GM12873 (cell line): Measurements from ENCODE around the gene SLC30A9.

Experiments used
- TF ChIP-seq, protein P1 (sequence below): IDR thresholded peaks from 2 replicates; pipeline ENCODE4 v1.5.1; 2012; ENCODE audit warnings: low read depth, mild to moderate bottlenecking, moderate library complexity, low read length, control low read depth; ENCODE audit not compliant: insufficient read depth; ENCODE audit errors: missing control alignments

Gene SLC30A9

DNA sequence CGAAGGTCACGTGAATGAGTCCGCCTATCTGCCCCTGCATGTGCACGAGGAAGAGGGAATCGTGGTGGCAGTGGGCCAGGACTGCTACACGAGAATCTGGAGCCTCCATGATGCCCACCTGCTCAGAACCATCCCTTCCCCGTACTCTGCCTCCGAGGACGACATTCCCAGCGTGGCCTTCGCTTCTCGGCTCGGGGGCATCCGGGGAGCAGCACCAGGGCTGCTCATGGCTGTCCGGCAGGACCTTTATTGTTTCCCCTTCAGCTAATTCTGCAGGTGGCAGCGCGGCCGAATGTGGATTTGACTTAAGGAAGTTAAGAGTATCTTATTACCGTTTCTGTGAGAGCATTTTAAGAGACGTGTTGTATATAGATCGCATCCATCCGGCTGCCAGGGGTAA is 7.6 kb upstream of the SLC30A9 start:
- TF ChIP-seq, protein P1, sequence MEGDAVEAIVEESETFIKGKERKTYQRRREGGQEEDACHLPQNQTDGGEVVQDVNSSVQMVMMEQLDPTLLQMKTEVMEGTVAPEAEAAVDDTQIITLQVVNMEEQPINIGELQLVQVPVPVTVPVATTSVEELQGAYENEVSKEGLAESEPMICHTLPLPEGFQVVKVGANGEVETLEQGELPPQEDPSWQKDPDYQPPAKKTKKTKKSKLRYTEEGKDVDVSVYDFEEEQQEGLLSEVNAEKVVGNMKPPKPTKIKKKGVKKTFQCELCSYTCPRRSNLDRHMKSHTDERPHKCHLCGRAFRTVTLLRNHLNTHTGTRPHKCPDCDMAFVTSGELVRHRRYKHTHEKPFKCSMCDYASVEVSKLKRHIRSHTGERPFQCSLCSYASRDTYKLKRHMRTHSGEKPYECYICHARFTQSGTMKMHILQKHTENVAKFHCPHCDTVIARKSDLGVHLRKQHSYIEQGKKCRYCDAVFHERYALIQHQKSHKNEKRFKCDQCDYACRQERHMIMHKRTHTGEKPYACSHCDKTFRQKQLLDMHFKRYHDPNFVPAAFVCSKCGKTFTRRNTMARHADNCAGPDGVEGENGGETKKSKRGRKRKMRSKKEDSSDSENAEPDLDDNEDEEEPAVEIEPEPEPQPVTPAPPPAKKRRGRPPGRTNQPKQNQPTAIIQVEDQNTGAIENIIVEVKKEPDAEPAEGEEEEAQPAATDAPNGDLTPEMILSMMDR: no peak

DNA sequence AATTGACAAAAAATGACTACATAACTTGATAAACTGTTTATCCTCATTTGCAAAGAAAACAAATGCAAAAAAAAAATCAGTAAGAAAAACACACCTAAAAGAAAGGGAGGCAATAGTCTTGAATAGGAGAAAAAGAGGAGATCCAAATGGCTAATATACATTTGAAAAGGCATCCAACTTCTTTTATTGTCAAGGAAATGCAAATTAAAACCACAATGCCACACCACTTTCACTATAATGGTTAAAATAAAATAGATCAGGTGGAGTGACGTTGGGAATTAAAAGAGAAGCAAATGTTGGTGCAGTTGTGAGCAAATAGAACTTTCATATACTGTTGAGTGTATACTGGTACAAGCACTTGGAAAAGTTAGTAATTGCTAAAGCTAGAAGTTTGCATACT is 5.2 kb upstream of the SLC30A9 start:
- TF ChIP-seq, protein P1: no peak

DNA sequence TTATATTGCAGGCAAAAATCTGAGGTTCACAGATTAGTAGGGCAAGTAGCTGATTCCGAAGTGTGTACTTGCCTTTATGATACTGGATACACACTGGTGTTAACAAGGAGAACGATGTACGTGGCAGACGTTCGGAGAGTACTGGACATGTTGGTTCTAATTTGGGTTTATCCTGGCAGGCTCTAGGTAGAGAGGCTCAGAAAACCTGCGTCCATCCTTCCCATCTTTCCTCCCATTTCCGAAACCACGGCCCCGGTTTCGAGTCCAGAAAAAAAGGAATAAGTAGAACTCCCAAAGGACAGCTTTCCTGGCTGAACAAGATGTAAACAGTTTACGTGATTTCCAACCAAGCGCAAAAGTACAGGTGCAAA is 351 bp upstream of the SLC30A9 start:
- TF ChIP-seq, protein P1: no peak

DNA sequence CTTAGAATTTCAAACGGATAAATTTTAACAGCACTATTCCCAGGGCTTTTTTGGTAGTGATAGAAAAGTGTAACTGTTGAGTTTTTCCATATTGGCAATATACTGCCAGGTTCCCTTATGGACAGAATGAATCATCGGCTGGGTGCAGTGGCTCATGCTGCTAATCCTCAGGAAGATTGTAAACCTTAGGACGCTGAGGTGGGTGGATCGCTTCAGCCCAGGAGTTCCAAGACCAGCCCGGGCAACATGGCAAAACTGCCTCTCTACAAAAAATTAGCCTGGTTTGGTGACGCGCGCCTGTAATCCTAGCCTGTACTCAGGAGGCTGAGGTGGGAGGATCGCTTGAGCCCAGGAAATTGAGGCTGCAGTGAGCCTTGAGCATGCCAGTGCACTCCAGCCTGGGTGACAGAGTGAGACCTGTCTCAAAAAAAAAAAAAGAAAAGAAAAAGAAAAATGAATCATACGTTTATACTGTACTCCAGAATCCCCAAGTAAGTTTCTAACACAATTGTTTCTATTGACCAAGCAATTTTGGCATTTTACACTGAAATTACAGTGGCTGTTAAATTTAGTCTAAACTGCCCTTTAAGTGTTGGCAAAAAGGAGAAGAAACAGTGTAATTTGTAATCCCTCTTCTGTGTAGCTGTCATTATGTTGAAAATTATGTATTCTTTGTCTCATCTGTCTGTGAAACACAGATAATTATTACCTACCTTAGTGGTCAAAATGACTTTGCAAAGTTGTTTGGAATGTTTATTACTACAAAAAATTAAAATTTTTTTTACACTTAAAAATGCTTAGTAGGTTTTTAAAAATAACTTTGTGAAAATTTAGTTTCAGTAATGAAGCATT is 1.8 kb downstream of the SLC30A9 start:
- TF ChIP-seq, protein P1: no peak

DNA sequence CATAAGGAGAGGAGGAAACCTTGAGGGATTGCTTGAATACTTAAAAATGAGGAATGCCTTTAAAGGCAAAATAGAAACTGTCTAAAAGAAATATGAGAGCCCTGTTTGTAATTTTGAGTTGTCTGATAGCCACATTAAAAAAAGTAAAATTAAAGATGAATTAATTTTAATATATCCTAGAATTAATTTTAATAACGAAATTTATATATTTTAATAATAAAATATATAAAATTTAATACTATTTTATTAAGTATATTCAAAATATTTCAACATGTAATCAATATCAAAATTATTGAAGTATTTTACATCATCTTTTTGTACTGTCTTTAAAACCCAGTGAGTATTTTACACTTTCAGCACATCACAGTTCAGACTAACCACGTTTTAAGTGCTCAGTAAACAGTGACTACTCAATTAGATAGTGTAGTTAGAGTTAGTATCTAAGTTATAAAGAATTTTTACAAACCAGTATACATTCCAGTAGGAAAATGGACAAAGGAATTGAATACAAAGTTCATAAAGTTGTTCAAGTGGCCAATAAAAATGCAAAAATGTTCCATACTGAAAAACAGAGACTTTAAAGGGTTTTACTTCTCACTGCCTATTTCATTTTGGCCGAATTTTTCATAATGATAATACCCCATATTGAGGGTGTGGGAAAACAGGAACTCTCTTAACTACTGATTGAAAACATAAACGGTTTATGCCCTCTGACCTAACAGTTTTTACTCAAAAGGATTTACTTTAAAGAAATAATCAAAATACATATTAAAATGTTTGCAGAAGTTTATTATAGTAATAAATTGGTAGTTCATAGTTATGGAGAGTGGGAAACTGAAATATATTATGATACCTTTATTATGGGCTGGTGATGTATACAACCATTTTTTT is 2.9 kb downstream of the SLC30A9 start:
- TF ChIP-seq, protein P1: no peak

DNA sequence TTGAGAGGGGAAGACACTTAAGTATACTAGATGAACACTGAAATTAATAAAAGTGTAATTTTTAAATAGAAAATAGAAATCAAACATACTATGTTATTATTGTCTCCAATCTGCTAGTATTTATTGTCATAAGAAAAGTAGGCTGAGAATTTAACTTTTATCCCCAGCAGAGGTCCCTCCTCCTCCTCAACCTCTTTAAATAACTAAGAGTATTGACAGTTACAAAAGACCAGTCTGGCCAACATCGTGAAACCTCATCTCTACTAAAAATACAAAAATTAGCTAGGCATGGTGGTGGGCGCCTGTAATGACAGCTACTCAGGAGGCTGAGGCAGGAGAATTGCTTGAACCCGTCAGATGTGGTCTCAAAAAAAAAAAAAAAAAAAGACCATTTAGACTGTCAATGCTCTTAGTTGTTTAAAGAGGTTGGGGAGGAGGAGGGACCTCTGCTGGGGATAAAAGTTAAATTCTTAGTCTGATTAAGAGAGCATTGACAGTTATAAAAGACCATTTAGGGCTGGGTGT is 4.2 kb downstream of the SLC30A9 start:
- TF ChIP-seq, protein P1: no peak

DNA sequence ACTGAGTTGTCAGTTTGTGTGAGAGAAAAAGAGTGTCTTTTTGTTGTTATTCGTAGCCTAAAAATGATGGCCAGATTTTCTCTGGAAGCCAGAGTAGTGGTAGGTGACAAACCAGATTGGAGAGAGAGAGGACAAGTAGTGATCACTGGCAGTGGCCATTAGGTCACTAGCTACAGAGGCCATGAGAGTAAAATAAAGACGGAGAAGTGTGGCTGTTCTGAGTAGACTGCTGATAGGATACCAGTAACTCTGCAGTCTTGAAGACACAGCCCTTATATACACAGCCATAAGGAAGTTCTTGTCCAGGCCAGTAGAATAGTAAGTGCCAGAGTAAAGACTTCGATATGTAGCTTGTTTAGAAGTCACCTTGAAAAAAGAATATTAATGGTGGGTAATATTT is 7.7 kb downstream of the SLC30A9 start:
- TF ChIP-seq, protein P1: no peak
